Uterus (tissue), 2 donors: ENCODE measurements around the gene HBA1.
"Not testable (repeated sequence)": the region's sequence is repeated elsewhere in the genome, so short reads cannot be mapped to it uniquely, and the experiment has no call there.

ENCODE experiments used
- CTCF ChIP-seq, 4 experiments: fragments of 200-600 bp in 2 of 4; fragments of 450-650 bp in 2 of 4; sonication (generic) in 2 of 4; IDR thresholded peaks; one replicate each; pipeline ENCODE4 v1.5.1; 2016 to 2019; ENCODE audit warnings: antibody characterized with exemption in 4 of 4, mild to moderate bottlenecking in 2 of 4, moderate library complexity in 1 of 4
- POLR2A ChIP-seq, 2 donors: fragments of 450-650 bp; IDR thresholded peaks; one replicate each; pipeline ENCODE4 v1.6.1; 2016; ENCODE audit warnings: antibody characterized with exemption in 2 of 2, mild to moderate bottlenecking in 1 of 2, moderate library complexity in 1 of 2

DNA sequence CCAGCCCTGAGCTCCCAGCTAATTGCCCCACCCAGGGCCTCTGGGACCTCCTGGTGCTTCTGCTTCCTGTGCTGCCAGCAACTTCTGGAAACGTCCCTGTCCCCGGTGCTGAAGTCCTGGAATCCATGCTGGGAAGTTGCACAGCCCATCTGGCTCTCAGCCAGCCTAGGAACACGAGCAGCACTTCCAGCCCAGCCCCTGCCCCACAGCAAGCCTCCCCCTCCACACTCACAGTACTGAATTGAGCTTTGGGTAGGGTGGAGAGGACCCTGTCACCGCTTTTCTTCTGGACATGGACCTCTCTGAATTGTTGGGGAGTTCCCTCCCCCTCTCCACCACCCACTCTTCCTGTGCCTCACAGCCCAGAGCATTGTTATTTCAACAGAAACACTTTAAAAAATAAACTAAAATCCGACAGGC is 6.4 kb upstream of the HBA1 start:
- not testable (repeated sequence) for TF ChIP-seq CTCF, POLR2A (IDR thresholded peaks at IDR 0.05)
